ENCODE measurements around the gene C13orf46. TPM values are rescaled to one million over a fixed set of nuclear protein-coding genes. Genes with fewer than 3 reads are reported as not detected.

The C13orf46 gene
- total RNA-seq, 2 experiments from 2014 or later: 0.21 TPM; not detected in 1

GRCh38 chr13:113992276-113993005 lies 18.6 kb upstream of the C13orf46 start:
- Histone ChIP-seq H3K4me3 (ENCODE audit: low read depth, low read length, poor library complexity, severe bottlenecking) (no peak overlapping the region), H3K27ac (ENCODE audit: low read depth, low read length, poor library complexity, severe bottlenecking) (no peak overlapping the region), H3K36me3 (ENCODE audit: insufficient read depth, low read length) (peaks cover 12% of the 10 kb centered on the region), H4K20me1 (ENCODE audit: insufficient read depth, low read length) (no peaks in the 10 kb centered on the region), H3K9me3 (ENCODE audit: low read length) (no peaks in the 10 kb centered on the region), H3K4me2 (ENCODE audit: low read length) (no peak overlapping the region), H3K9me2 (ENCODE audit: insufficient read depth, low read length) (no peaks in the 10 kb centered on the region), H3K4me1 (ENCODE audit: insufficient read depth, low read length, poor library complexity, severe bottlenecking) (no peaks in the 10 kb centered on the region), H3K79me2 (ENCODE audit: insufficient read depth, low read depth, low read length) (no peaks in the 10 kb centered on the region), H2AFZ (ENCODE audit: low read length) (no peak overlapping the region)
- intact Hi-C loops (cut with micrococcal nuclease; ENCODE audit: unreplicated experiment): no loop called here
- CTCF ChIA-PET (ENCODE audit: unreplicated experiment): no interaction called here
- POLR2A ChIA-PET: no interaction called here
- no TSS peak for BruUV-seq (replicated peaks)
- TF ChIP-seq EZH2phosphoT487 (IDR thresholded peaks at IDR 0.05; ENCODE audit: borderline replicate concordance, low read depth, low read length): no peak
- TF ChIP-seq, protein P1, sequence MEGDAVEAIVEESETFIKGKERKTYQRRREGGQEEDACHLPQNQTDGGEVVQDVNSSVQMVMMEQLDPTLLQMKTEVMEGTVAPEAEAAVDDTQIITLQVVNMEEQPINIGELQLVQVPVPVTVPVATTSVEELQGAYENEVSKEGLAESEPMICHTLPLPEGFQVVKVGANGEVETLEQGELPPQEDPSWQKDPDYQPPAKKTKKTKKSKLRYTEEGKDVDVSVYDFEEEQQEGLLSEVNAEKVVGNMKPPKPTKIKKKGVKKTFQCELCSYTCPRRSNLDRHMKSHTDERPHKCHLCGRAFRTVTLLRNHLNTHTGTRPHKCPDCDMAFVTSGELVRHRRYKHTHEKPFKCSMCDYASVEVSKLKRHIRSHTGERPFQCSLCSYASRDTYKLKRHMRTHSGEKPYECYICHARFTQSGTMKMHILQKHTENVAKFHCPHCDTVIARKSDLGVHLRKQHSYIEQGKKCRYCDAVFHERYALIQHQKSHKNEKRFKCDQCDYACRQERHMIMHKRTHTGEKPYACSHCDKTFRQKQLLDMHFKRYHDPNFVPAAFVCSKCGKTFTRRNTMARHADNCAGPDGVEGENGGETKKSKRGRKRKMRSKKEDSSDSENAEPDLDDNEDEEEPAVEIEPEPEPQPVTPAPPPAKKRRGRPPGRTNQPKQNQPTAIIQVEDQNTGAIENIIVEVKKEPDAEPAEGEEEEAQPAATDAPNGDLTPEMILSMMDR (conservative IDR thresholded peaks at IDR 0.05; ENCODE audit: low read length): no peak
- DNase-seq (ENCODE audit: low spot score): no peak

GRCh38 chr13:113991676-113992179 lies 17.9 kb upstream of the C13orf46 start:
- Histone ChIP-seq H3K4me3 (ENCODE audit: low read depth, low read length, poor library complexity, severe bottlenecking) (no peak overlapping the region), H3K4me1 (ENCODE audit: insufficient read depth, low read length, poor library complexity, severe bottlenecking) (no peaks in the 10 kb centered on the region), H3K79me2 (ENCODE audit: insufficient read depth, low read depth, low read length) (no peaks in the 10 kb centered on the region), H3K27ac (ENCODE audit: low read depth, low read length, poor library complexity, severe bottlenecking) (no peak overlapping the region), H4K20me1 (ENCODE audit: insufficient read depth, low read length) (no peaks in the 10 kb centered on the region), H3K4me2 (ENCODE audit: low read length) (no peak overlapping the region), H3K9me3 (ENCODE audit: low read length) (no peaks in the 10 kb centered on the region), H2AFZ (ENCODE audit: low read length) (no peak overlapping the region), H3K9me2 (ENCODE audit: insufficient read depth, low read length) (no peaks in the 10 kb centered on the region), H3K36me3 (ENCODE audit: insufficient read depth, low read length) (peaks cover 12% of the 10 kb centered on the region)
- BruUV-seq (replicated peaks): no TSS peak
- no peak for TF ChIP-seq EZH2phosphoT487 (IDR thresholded peaks at IDR 0.05; ENCODE audit: borderline replicate concordance, low read depth, low read length)
- intact Hi-C loops (cut with micrococcal nuclease; ENCODE audit: unreplicated experiment): no loop called here
- POLR2A ChIA-PET: no interaction called here
- DNase-seq (ENCODE audit: low spot score): no peak
- CTCF ChIA-PET (ENCODE audit: unreplicated experiment): no interaction called here

DNA sequence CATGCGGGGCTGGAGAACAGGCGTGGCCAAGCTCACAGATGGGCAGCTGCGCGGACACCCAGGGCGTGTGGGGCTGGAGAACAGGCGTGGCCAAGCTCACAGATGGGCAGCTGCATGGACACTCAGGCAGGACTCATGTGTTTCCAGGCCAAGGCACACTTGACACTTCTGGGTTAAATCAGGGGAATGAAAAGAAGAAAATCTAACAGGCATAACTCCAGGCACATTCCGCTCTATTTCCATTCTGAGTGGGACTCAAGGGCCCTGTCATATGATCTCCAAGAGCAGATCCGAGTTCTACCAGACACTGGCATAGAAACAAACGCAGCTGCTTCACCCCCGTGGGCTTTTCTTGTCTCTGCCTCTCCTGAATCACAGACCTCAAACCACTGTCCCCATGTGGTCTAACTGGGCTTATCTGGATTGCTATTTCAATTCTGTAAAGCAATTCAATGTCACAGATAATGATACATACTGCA lies 17.4 kb upstream of the C13orf46 start:
- H3K79me2 ChIP-seq (ENCODE audit: insufficient read depth, low read depth, low read length): no peaks in the 10 kb centered on the region
- no peak overlapping the region for H3K27ac ChIP-seq (ENCODE audit: low read depth, low read length, poor library complexity, severe bottlenecking)
- no peaks in the 10 kb centered on the region for H3K9me2 ChIP-seq (ENCODE audit: insufficient read depth, low read length)
- no peaks in the 10 kb centered on the region for H3K4me1 ChIP-seq (ENCODE audit: insufficient read depth, low read length, poor library complexity, severe bottlenecking)
- no TSS peak for BruUV-seq (replicated peaks)
- ChIA-PET POLR2A (no interaction called here), CTCF (ENCODE audit: unreplicated experiment) (no interaction called here)
- H3K9me3 ChIP-seq (ENCODE audit: low read length): no peaks in the 10 kb centered on the region
- no peak overlapping the region for H2AFZ ChIP-seq (ENCODE audit: low read length)
- H3K36me3 ChIP-seq (ENCODE audit: insufficient read depth, low read length): peaks cover 12% of the 10 kb centered on the region
- H3K4me2 ChIP-seq (ENCODE audit: low read length): no peak overlapping the region
- no peaks in the 10 kb centered on the region for H4K20me1 ChIP-seq (ENCODE audit: insufficient read depth, low read length)
- DNase-seq (ENCODE audit: low spot score): no peak
- intact Hi-C loops (cut with micrococcal nuclease; ENCODE audit: unreplicated experiment): no loop called here
- H3K4me3 ChIP-seq (ENCODE audit: low read depth, low read length, poor library complexity, severe bottlenecking): no peak overlapping the region
- TF ChIP-seq EZH2phosphoT487 (IDR thresholded peaks at IDR 0.05; ENCODE audit: borderline replicate concordance, low read depth, low read length): no peak
- TF ChIP-seq, protein P1 (conservative IDR thresholded peaks at IDR 0.05; ENCODE audit: low read length): no peak

Data from OCI-LY7 (cell line).